Measurements from ENCODE around the gene DMBX1. TPM values are rescaled to one million over a fixed set of nuclear protein-coding genes. Genes with fewer than 3 reads are reported as not detected.

DMBX1 gene
- total RNA-seq, 2 experiments from 2014 or later, result 0.11 TPM; not detected in 1

DNA sequence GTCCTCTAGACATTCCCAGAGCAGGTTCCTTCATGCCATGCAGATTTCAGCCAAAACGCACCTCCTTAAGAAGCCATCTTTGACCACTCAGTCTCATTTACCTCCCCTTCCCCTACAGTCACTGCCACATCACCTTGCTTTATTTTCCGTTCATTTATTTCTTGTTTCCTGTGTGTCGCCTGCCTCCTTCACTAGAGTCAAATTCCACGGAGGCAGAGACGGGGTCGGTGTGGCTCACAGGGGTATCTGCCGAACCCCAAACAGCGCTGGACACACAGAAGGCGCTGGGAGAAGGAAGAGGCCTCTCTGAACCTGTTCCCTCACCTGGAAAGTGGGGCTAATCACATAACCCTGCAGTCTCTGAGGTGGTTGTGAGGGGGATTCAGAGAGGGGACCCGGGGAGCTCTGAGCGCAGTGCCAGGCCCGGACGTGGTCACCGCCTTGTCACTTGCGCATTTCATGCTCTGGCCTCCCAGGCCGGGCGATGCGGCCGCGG, 23.6 kb upstream of the DMBX1 start:
- ATAC-seq (ENCODE audit: low read depth) (no peak), DNase-seq (no peak)
- no peaks in the 10 kb centered on the region for H3K36me3 Mint-ChIP-seq
- H3K27ac Mint-ChIP-seq, result no peak overlapping the region
- peak overlapping the region; percentile 58 for H3K4me3 Mint-ChIP-seq
- POLR2A ChIA-PET, result no interaction called here
- peaks cover 51% of the 10 kb centered on the region for H3K27me3 Mint-ChIP-seq
- peaks cover 12% of the 10 kb centered on the region for H3K4me1 Mint-ChIP-seq
- H3K9me3 Mint-ChIP-seq, result no peaks in the 10 kb centered on the region

DNA sequence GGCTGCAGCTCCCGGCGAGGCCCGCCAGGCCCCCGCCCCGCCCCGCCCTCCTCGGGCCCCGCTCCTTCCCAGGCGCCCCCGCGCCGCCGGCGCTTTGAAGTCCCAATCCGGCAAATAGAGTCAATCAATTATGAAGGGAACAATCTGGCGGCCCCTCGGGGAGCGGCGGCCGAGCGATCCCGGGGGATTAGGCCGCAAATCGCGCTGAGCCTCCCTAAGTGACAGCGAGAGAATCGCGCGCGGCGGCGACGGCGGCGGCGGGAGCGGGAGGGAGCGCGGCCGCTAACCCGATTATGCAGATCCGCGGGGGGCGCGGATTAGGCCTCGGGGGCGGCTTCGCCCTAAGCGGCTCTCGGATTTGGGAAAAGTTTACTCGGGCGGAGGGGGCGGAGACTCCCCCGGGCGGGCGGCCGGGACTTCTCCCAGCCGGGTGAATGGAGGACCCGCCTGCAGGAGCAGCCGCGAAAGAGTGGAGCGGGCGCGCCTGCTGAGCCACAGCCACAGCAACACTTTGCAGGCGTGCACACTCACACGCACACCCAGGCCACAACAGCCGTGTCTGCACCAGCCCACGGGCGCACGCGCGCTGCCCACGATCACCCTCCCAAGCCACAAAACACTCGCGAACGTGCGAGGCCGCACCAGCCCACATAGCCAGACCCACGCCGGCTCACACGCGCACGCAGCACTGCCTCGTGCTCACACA, 23.0 kb upstream of the DMBX1 start:
- DNase-seq (peak; percentile 51), ATAC-seq (ENCODE audit: low read depth) (peak; percentile 45)
- POLR2A ChIA-PET, result no interaction called here
- Mint-ChIP-seq H3K4me3 (peak overlapping the region; percentile 76), H3K27ac (no peak overlapping the region), H3K4me1 (peaks cover 12% of the 10 kb centered on the region), H3K36me3 (no peaks in the 10 kb centered on the region), H3K27me3 (peaks cover 55% of the 10 kb centered on the region), H3K9me3 (no peaks in the 10 kb centered on the region)

- Mint-ChIP-seq H3K36me3 (no peaks in the 10 kb centered on the region), H3K9me3 (no peaks in the 10 kb centered on the region), H3K27me3 (peaks cover 51% of the 10 kb centered on the region), H3K4me3 (peak overlapping the region; percentile 76), H3K27ac (no peak overlapping the region), H3K4me1 (peaks cover 12% of the 10 kb centered on the region)
- DNase-seq, result no peak
- ATAC-seq (ENCODE audit: low read depth), result no peak
- POLR2A ChIA-PET, result no interaction called here
These were observed 22.5 kb upstream of the DMBX1 start for GRCh38 chr1:46467183-46467504.

GRCh38 chr1:46469881-46470280, 19.8 kb upstream of the DMBX1 start:
- POLR2A ChIA-PET, result no interaction called here
- Mint-ChIP-seq H3K4me3 (no peak overlapping the region), H3K4me1 (peaks cover 12% of the 10 kb centered on the region), H3K36me3 (no peaks in the 10 kb centered on the region), H3K27ac (no peak overlapping the region), H3K9me3 (no peaks in the 10 kb centered on the region), H3K27me3 (peaks cover 44% of the 10 kb centered on the region)
- DNase-seq (no peak), ATAC-seq (ENCODE audit: low read depth) (no peak)

- POLR2A ChIA-PET, result no interaction called here
- no peak for DNase-seq
- H3K9me3 Mint-ChIP-seq, result no peaks in the 10 kb centered on the region
These were observed 17.7 kb upstream of the DMBX1 start for GRCh38 chr1:46471848-46472492.

DNA sequence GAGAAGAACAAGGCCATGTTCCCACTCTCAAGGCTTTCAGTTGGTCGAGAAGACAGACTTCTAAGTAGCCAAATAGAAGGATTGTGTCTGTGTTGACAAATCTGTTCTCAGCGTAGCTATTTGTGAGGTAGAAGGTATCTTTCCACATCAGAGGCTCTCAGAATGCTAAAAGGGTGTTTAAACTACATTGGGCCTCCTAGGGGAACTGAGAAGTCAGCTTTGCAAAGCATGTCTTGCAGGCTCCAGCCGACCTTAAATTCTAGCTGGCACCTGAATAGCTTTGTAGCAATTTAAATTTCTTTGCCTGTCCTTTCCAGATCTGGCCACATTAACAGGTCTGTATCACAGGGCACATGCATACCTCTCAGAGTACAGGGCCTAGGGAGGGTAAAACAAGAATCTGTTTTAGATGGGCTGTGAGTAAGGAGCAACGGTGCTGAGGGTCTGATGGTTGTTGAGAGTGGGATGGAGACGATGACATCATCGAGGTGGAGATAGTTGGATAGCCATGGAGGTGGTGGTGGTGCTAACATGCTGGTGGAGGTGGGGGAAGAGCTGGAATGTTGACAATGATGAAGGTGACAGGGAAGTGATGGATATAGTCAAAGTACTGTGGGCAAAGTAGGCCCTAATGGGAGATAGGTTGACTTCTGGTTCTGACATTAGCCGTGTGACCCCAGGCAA, 17.0 kb upstream of the DMBX1 start:
- ATAC-seq (ENCODE audit: low read depth), result no peak
- no peak for DNase-seq
- H3K4me3 Mint-ChIP-seq, result no peak overlapping the region
- no peaks in the 10 kb centered on the region for H3K9me3 Mint-ChIP-seq
- peaks cover 26% of the 10 kb centered on the region for H3K27me3 Mint-ChIP-seq
- H3K27ac Mint-ChIP-seq, result no peak overlapping the region
- H3K36me3 Mint-ChIP-seq, result no peaks in the 10 kb centered on the region
- POLR2A ChIA-PET, result no interaction called here
- H3K4me1 Mint-ChIP-seq, result peaks cover 2% of the 10 kb centered on the region

More at GRCh38 chr1:46471848-46472492, 17.7 kb upstream of the DMBX1 start:
- no peak for ATAC-seq (ENCODE audit: low read depth)
- no peak overlapping the region for H3K4me3 Mint-ChIP-seq
- peaks cover 32% of the 10 kb centered on the region for H3K27me3 Mint-ChIP-seq
- H3K36me3 Mint-ChIP-seq, result no peaks in the 10 kb centered on the region
- H3K4me1 Mint-ChIP-seq, result peaks cover 7% of the 10 kb centered on the region
- H3K27ac Mint-ChIP-seq, result no peak overlapping the region

DNA sequence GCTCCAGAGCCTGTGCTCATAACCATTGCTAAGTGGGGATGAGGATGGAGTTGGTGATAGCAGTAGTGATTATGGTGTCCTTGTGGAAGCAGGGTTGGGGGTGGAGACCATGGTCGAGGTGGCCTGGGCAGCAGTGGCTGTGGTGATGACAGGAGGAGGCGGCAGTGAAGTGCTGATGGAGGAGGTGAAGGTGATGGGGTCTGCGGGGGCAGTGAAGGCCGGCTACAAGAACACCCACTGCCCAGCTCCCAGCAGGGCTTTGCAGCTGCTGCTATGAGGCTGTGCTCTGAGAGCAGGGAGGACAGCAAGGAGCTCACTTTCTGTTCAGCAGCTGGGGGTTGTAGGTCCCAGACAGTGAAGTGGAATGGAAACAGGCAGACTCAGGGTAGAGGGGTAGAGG, 15.6 kb upstream of the DMBX1 start:
- Mint-ChIP-seq H3K36me3 (no peaks in the 10 kb centered on the region), H3K4me3 (no peak overlapping the region), H3K9me3 (no peaks in the 10 kb centered on the region), H3K27ac (no peak overlapping the region), H3K4me1 (no peaks in the 10 kb centered on the region), H3K27me3 (peaks cover 21% of the 10 kb centered on the region)
- DNase-seq (no peak), ATAC-seq (ENCODE audit: low read depth) (no peak)
- POLR2A ChIA-PET, result no interaction called here

DNA sequence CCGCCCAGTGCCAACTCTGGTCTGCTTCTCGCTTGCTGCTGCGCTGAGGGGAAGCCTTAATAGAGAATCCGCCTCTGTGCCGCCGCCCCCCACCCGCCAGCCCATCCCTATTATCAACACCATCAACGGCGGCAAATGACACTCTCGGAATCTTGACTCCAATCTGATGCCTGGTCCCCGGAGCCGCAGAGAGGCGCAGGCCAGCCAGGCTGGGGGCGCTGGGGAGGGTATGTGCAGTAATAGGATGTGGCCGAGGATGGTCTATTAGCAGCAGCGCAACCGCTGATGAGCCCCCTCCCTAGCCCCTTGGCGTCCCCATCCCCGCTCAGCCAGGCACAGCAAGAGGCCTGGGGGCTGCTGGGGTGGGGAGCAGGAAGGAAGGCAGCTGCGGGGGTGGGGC, 15.1 kb upstream of the DMBX1 start:
- no peak overlapping the region for H3K27ac Mint-ChIP-seq
- DNase-seq (no peak), ATAC-seq (ENCODE audit: low read depth) (no peak)
- POLR2A ChIA-PET, result no interaction called here
- peaks cover 25% of the 10 kb centered on the region for H3K27me3 Mint-ChIP-seq
- H3K9me3 Mint-ChIP-seq, result no peaks in the 10 kb centered on the region
- H3K4me1 Mint-ChIP-seq, result no peaks in the 10 kb centered on the region
- no peak overlapping the region for H3K4me3 Mint-ChIP-seq
- H3K36me3 Mint-ChIP-seq, result no peaks in the 10 kb centered on the region

DNA sequence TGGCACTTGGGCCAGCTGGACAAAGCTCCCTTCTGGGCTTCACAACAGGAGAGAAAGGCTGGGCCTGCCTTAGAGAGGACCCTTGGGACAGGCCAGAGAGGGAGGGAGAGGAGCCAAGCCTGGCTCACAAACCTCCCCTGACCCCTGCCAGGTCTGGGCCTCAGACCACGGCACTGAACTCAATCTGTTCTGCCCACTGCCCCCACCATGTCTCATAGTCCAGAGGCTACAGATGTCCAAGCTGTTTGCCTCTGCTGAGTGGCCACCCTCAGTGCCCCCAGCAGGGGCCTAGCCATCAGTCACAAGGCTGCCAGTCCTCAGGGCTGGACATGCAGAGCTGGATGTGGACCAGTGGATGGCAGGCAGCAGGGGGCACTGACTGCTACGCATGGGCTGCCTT, 13.0 kb upstream of the DMBX1 start:
- Mint-ChIP-seq H3K9me3 (no peaks in the 10 kb centered on the region), H3K27ac (no peak overlapping the region), H3K4me1 (no peaks in the 10 kb centered on the region), H3K36me3 (no peaks in the 10 kb centered on the region), H3K27me3 (peaks cover 29% of the 10 kb centered on the region), H3K4me3 (no peak overlapping the region)
- ATAC-seq (ENCODE audit: low read depth) (no peak), DNase-seq (no peak)
- POLR2A ChIA-PET, result no interaction called here

DNA sequence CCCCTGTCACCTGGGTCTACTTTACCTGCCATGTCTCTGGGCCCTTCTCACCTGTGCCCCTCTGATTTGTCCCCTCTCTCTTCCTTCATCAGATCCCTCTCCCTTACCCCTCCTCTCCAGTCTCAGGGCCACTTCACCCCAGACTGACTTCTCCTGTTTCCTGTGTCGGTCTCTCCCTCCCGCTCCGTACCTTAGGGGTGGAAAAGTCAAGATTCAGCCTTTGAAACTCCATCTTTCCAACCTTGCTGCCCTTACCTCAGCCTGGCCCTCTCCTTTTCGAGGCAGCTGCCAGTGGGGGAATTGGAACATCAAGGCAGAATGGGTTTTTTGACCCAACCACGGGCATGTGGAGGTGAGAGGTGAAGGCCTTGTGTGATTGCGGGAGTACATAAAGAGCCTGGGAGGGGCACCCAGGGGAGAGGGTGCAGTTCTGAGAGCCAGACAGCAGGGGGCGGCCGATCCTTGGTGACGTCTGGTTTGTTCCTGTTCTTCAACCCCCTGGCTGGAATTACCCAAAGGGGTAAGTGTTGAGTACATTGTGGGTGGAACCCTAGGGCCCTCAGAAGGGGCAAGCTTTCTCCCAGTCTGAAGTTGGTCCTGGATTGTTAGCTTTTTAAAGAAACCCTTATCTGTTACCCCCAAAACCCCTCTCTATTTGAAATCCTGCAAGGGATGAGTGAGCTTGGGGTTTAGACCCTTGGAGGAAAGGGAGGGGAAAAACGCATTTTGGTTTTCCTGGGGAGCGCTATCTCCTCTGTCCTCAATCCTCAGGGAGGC, 12.3 kb upstream of the DMBX1 start:
- Mint-ChIP-seq H3K27ac (no peak overlapping the region), H3K9me3 (no peaks in the 10 kb centered on the region), H3K27me3 (peaks cover 32% of the 10 kb centered on the region), H3K4me3 (no peak overlapping the region), H3K36me3 (no peaks in the 10 kb centered on the region), H3K4me1 (no peaks in the 10 kb centered on the region)
- POLR2A ChIA-PET, result interaction anchor here (0.5 kb wide), 1 partner anchor 153 kb away, joined by 3 read pairs; no protein-coding TSS in a partner anchor
- ATAC-seq (ENCODE audit: low read depth) (peak; percentile 62), DNase-seq (peak; percentile 80)

DNA sequence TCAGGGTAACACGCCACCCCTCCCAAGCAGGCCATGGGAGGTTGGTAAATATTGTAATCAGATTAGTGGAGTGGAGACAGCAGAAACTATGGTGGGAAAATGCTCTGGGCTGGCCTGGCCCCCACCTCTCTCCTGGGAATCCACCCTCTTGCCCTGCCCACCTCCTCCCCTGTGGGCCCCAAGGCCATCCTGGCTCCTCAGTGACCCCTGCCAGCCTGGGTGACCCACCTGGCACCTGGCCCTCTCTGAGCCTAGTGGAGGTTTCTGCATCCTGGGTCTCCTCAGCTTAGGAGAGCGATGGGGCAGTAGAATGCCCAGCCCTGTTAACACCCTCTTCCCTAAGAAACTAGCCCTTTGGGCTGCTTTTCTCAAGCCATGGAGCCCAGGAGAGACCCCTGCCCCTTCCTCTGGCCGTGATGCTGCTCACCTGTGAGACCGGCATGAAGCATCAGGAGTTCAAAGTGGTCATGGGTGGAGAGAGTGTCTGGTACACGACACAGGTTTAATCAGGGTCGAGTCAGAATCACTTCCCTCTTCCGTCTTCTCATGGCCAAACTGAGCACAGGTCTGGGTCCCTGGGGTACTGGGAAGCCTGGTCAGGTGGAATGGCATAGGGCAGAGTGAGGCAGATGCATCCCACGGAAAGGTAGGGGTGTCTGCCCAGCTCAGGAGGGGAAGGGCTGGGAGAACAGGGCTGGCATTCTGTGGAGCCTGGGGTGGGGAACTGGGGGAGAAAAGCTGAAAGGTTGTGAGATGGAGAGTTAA, 10.7 kb upstream of the DMBX1 start:
- ATAC-seq (ENCODE audit: low read depth), result no peak
- no peaks in the 10 kb centered on the region for H3K4me1 Mint-ChIP-seq
- H3K9me3 Mint-ChIP-seq, result no peaks in the 10 kb centered on the region
- no peaks in the 10 kb centered on the region for H3K36me3 Mint-ChIP-seq
- no peak overlapping the region for H3K27ac Mint-ChIP-seq
- POLR2A ChIA-PET, result no interaction called here
- peaks cover 38% of the 10 kb centered on the region for H3K27me3 Mint-ChIP-seq
- no peak for DNase-seq
- H3K4me3 Mint-ChIP-seq, result no peak overlapping the region

DNA sequence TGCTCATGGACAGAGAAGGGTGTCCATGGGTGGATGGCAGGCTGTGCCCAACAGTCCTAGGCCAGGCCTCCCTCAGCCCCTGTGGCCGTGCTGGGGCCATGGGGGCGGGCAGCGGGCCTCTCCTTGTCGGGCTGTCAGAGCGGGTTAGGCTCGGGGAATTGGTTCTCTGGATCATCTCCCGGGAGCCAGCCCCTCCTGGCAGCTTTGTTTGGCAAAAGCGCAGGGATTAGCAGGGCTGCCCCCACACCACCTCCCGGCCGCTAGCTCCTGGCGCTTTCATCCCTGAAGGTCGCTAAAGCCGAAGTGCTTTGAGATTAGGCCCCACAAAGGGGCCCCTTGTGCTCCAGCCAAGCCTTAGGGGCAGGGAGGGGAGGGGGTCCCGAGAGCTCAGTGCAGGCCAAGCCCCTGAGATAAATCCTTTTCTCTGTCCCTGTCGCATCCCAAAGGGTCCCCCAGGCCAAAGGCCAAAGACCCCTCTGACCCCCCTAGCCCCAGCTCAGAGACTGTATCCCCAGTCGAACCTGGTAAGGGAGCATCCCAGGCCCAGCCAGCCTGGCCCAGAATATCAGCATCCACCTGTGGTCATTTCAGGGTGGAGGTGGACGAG, 9.8 kb upstream of the DMBX1 start:
- Mint-ChIP-seq H3K27me3 (peaks cover 40% of the 10 kb centered on the region), H3K4me3 (no peak overlapping the region), H3K4me1 (no peaks in the 10 kb centered on the region), H3K9me3 (no peaks in the 10 kb centered on the region), H3K27ac (no peak overlapping the region), H3K36me3 (no peaks in the 10 kb centered on the region)
- POLR2A ChIA-PET, result no interaction called here
- ATAC-seq (ENCODE audit: low read depth) (no peak), DNase-seq (no peak)

Measured in activated naive CD8-positive, alpha-beta T cell treated with anti-CD3 and anti-CD28 coated beads, Interleukin-2, amount 10 ng/mL, durations not matched to agents 7 days and 5 days (primary cell).